ENCODE results near the gene FAM13B.
"Not testable (repeated sequence)": the region's sequence is repeated elsewhere in the genome, so short reads cannot be mapped to it uniquely, and the experiment has no call there.

The FAM13B gene

GRCh38 chr5:138033907-138034306 is 1.0 kb upstream of the FAM13B start:
- DNase-seq: peak; percentile 72

GRCh38 chr5:138033386-138033808 is 518 bp upstream of the FAM13B start:
- no peak for DNase-seq

- DNase-seq: peak; percentile 26
Observed at GRCh38 chr5:138032028-138032571, 779 bp downstream of the FAM13B start.

GRCh38 chr5:138029944-138030343 is 2.9 kb downstream of the FAM13B start:
- DNase-seq: no peak

- DNase-seq: no peak
Observed at GRCh38 chr5:138029501-138029900, 3.4 kb downstream of the FAM13B start.

- DNase-seq: no peak
Observed at GRCh38 chr5:138028971-138029365, 3.9 kb downstream of the FAM13B start.

GRCh38 chr5:138028262-138028970 is 4.5 kb downstream of the FAM13B start:
- not testable (repeated sequence) for DNase-seq

- not testable (repeated sequence) for DNase-seq
Observed at GRCh38 chr5:138026793-138027192, 6.1 kb downstream of the FAM13B start.

GRCh38 chr5:138025285-138025684 is 7.6 kb downstream of the FAM13B start:
- DNase-seq: no peak

- DNase-seq: peak; percentile 6
Observed at GRCh38 chr5:138024117-138024516, 8.8 kb downstream of the FAM13B start.

- no peak for DNase-seq
Observed at GRCh38 chr5:138022912-138023311, 10.0 kb downstream of the FAM13B start.

GRCh38 chr5:138021771-138022170 is 11.1 kb downstream of the FAM13B start:
- no peak for DNase-seq

- peak; percentile 40 for DNase-seq
Observed at GRCh38 chr5:138018849-138019248, 14.0 kb downstream of the FAM13B start.

- DNase-seq: no peak
Observed at GRCh38 chr5:138015916-138016315, 17.0 kb downstream of the FAM13B start.

GRCh38 chr5:138011991-138012390 is 20.9 kb downstream of the FAM13B start:
- DNase-seq: no peak

GRCh38 chr5:138000102-138000723 is 32.7 kb downstream of the FAM13B start:
- DNase-seq: no peak

- no peak for DNase-seq
Observed at GRCh38 chr5:137997726-137998213, 35.1 kb downstream of the FAM13B start.

GRCh38 chr5:137995749-137996128 is 37.1 kb downstream of the FAM13B start:
- no peak for DNase-seq

GRCh38 chr5:137995077-137995748 is 37.7 kb downstream of the FAM13B start:
- peak; percentile 14 for DNase-seq

GRCh38 chr5:137994556-137994955 is 38.3 kb downstream of the FAM13B start:
- no peak for DNase-seq

GRCh38 chr5:137989419-137989818 is 43.5 kb downstream of the FAM13B start:
- DNase-seq: no peak

- no peak for DNase-seq
Observed at GRCh38 chr5:137975208-137975607, 57.7 kb downstream of the FAM13B start.

- not testable (repeated sequence) for DNase-seq
Observed at GRCh38 chr5:137970384-137970783, 62.5 kb downstream of the FAM13B start.

GRCh38 chr5:137960819-137961218 is 72.1 kb downstream of the FAM13B start:
- DNase-seq: no peak

Measured in fibroblast of upper back skin (primary cell).